A673 (cell line): Measurements from ENCODE around the gene CA6. TPM values are rescaled to one million over a fixed set of nuclear protein-coding genes. Genes with fewer than 3 reads are reported as not detected.

Source experiments
- BruUV-seq: library from RNA; stranded (reverse); fragments of 400-500 nt; replicated peaks from 2 replicates; lab custom pipeline; 2021; lab: Mats Ljungman, UMichigan
- CTCF ChIA-PET: fragments of 300-600 bp; sonication (Branson Sonifier 250); formaldehyde crosslinking; loops from one replicate; lab custom pipeline; 2022; ENCODE audit warnings: antibody characterized with exemption; lab: Charles Lee
- POLR2A ChIA-PET: fragments of 300-600 bp; sonication (Branson Sonifier 250); formaldehyde crosslinking; loops from one replicate; lab custom pipeline; 2022; ENCODE audit warnings: antibody characterized with exemption; ENCODE audit not compliant: low non-redundant PET; lab: Charles Lee
- DNase-seq: peaks from one replicate; pipeline ENCODE4 v3.0.0-alpha.2; 2015; ENCODE audit warnings: low spot score
- H3K27ac ChIP-seq: fragments of 200-600 bp; sonication (generic); 2 replicates; pipeline ENCODE4 v1.5.1; 2016; ENCODE audit warnings: mixed run types, low read depth, mild to moderate bottlenecking, mixed read lengths, antibody characterized with exemption, low read length; ENCODE audit not compliant: poor library complexity, severe bottlenecking
- H3K27me3 ChIP-seq: fragments of 200-600 bp; sonication (generic); replicated peaks from 2 replicates; pipeline ENCODE4 v1.6.1; 2017; ENCODE audit warnings: mixed run types, low read depth, mild to moderate bottlenecking, mixed read lengths, antibody characterized with exemption, low read length; ENCODE audit not compliant: insufficient read depth, poor library complexity
- H3K36me3 ChIP-seq: fragments of 200-600 bp; sonication (generic); 2 replicates; pipeline ENCODE4 v1.6.1; 2016; ENCODE audit warnings: mixed run types, mild to moderate bottlenecking, mixed read lengths, antibody characterized with exemption, low read length; ENCODE audit not compliant: insufficient read depth, poor library complexity, severe bottlenecking
- H3K4me1 ChIP-seq: fragments of 200-600 bp; sonication (generic); 2 replicates; pipeline ENCODE4 v1.6.1; 2017; ENCODE audit warnings: mixed run types, mild to moderate bottlenecking, mixed read lengths, antibody characterized with exemption, low read length; ENCODE audit not compliant: insufficient read depth, poor library complexity, severe bottlenecking
- H3K4me3 ChIP-seq: fragments of 200-600 bp; sonication (generic); 2 replicates; pipeline ENCODE4 v1.5.1; 2016; ENCODE audit warnings: low read depth, mixed run types, mild to moderate bottlenecking, mixed read lengths, low read length; ENCODE audit not compliant: poor library complexity, severe bottlenecking
- H3K9me3 ChIP-seq: fragments of 200-600 bp; sonication (generic); 2 replicates; pipeline ENCODE4 v1.6.1; 2016; ENCODE audit warnings: mixed run types, low read depth, mild to moderate bottlenecking, mixed read lengths, antibody characterized with exemption, low read length; ENCODE audit not compliant: poor library complexity, severe bottlenecking
- CTCF ChIP-seq: fragments of 300-800, 200-600 bp; sonication (generic); conservative IDR thresholded peaks from 2 replicates; pipeline ENCODE4 v1.5.1; 2017; ENCODE audit warnings: low read depth, mild to moderate bottlenecking, antibody characterized with exemption, low read length, moderate library complexity, mixed read lengths
- EZH2 ChIP-seq: fragments of 200-600 bp; sonication (generic); IDR thresholded peaks from 2 replicates; pipeline ENCODE4 v1.6.1; 2017; ENCODE audit warnings: borderline replicate concordance, low read depth, mild to moderate bottlenecking, mixed read lengths, antibody characterized with exemption, low read length; ENCODE audit not compliant: poor library complexity, severe bottlenecking
- intact Hi-C: fragments of 100-400 bp; cut with micrococcal nuclease; formaldehyde crosslinking; loops from one replicate; pipeline ENCODE4 v1.10.0; 2022; ENCODE audit not compliant: unreplicated experiment
- total RNA-seq: library from RNA; stranded (reverse); gene quantifications from 2 replicates; pipeline ENCODE4 v1.2.3, GENCODE V29; 2021

The CA6 gene
- total RNA-seq, 1 experiment from 2014 or later: not detected

GRCh38 chr1:9014475-9015375 is 69.1 kb downstream of the CA6 start:
- no peak overlapping the region for H3K4me3 ChIP-seq
- no peaks in the 10 kb centered on the region for H3K9me3 ChIP-seq
- H3K36me3 ChIP-seq: no peaks in the 10 kb centered on the region
- ChIA-PET POLR2A (no interaction called here), CTCF (interaction anchor here (2.2 kb wide), 1 partner anchor 10 kb away, joined by 11 read pairs; no protein-coding TSS in a partner anchor)
- no peak overlapping the region for H3K27ac ChIP-seq
- TF ChIP-seq EZH2 (no peak), CTCF (no peak)
- intact Hi-C loops: no loop called here
- DNase-seq: no peak
- no TSS peak for BruUV-seq
- no peaks in the 10 kb centered on the region for H3K27me3 ChIP-seq
- H3K4me1 ChIP-seq: no peaks in the 10 kb centered on the region

- Histone ChIP-seq H3K27ac (no peak overlapping the region), H3K27me3 (no peaks in the 10 kb centered on the region), H3K36me3 (no peaks in the 10 kb centered on the region), H3K9me3 (no peaks in the 10 kb centered on the region), H3K4me3 (no peak overlapping the region), H3K4me1 (no peaks in the 10 kb centered on the region)
- no peak for DNase-seq
- intact Hi-C loops: no loop called here
- no TSS peak for BruUV-seq
- CTCF ChIA-PET: interaction anchor here (0.6 kb wide), 1 partner anchor 9 kb away, joined by 4 read pairs; no protein-coding TSS in a partner anchor
- TF ChIP-seq CTCF: no peak
- no peak for TF ChIP-seq EZH2
- POLR2A ChIA-PET: no interaction called here
Observed at GRCh38 chr1:9016455-9016854, 70.8 kb downstream of the CA6 start.

- CTCF ChIA-PET: no interaction called here
- TF ChIP-seq CTCF (no peak), EZH2 (no peak)
Observed at GRCh38 chr1:9018333-9018732, 72.7 kb downstream of the CA6 start.

More at GRCh38 chr1:9018333-9018732, 72.7 kb downstream of the CA6 start:
- POLR2A ChIA-PET: no interaction called here
- H3K4me3 ChIP-seq: no peak overlapping the region
- no peaks in the 10 kb centered on the region for H3K4me1 ChIP-seq
- H3K36me3 ChIP-seq: no peaks in the 10 kb centered on the region
- no peaks in the 10 kb centered on the region for H3K9me3 ChIP-seq
- no peaks in the 10 kb centered on the region for H3K27me3 ChIP-seq
- no peak overlapping the region for H3K27ac ChIP-seq
- no peak for DNase-seq
- intact Hi-C loops: no loop called here
- BruUV-seq: no TSS peak
